Measurements from ENCODE around the gene GNAL.

GRCh38 chr18:11767329-11767728, 78.3 kb downstream of the GNAL start:
- TF ChIP-seq POLR2A (IDR thresholded peaks at IDR 0.05): no peak
- no peak for TF ChIP-seq CTCF (IDR thresholded peaks at IDR 0.05)
- no peak for TF ChIP-seq POLR2AphosphoS5 (IDR thresholded peaks at IDR 0.05)
- TF ChIP-seq EP300 (IDR thresholded peaks at IDR 0.05): no peak
